ENCODE data around the gene HEBP2. TPM values are rescaled to one million over a fixed set of nuclear protein-coding genes. Genes with fewer than 3 reads are reported as not detected.
A peak's percentile ranks its signal among the peaks of the same experiment; 100 is the strongest.
"Not testable (repeated sequence)": the region's sequence is repeated elsewhere in the genome, so short reads cannot be mapped to it uniquely, and the experiment has no call there.

The HEBP2 gene
- total RNA-seq, 2 donors from 2014 or later: 90.0 to 95.3 TPM

GRCh38 chr6:138418118-138418742 is 14.2 kb downstream of the HEBP2 start:
- intact Hi-C loops (cut with DNase I, micrococcal nuclease): no loop called here
- DNase-seq (no peak), ATAC-seq (no peak)

GRCh38 chr6:138419766-138420165 is 15.7 kb downstream of the HEBP2 start:
- intact Hi-C loops (cut with DNase I, micrococcal nuclease): no loop called here
- DNase-seq (no peak), ATAC-seq (peak; percentile 41)

- DNase-seq (no peak), ATAC-seq (peak; percentile 2)
- intact Hi-C loops (cut with DNase I, micrococcal nuclease): no loop called here
These were observed 16.3 kb downstream of the HEBP2 start for GRCh38 chr6:138420356-138420755.

- intact Hi-C loops (cut with DNase I, micrococcal nuclease): no loop called here
- ATAC-seq: no peak
- DNase-seq: no peak
These were observed 17.1 kb downstream of the HEBP2 start for GRCh38 chr6:138421089-138421488.

- ATAC-seq: no peak
- DNase-seq: no peak
- intact Hi-C loops (cut with DNase I, micrococcal nuclease): no loop called here
These were observed 17.6 kb downstream of the HEBP2 start for GRCh38 chr6:138421608-138422007.

- ATAC-seq: no peak
- intact Hi-C loops (cut with DNase I, micrococcal nuclease): no loop called here
These were observed 18.8 kb downstream of the HEBP2 start for GRCh38 chr6:138422861-138423260.

GRCh38 chr6:138424004-138424904 is 20.2 kb downstream of the HEBP2 start:
- intact Hi-C loops (cut with DNase I, micrococcal nuclease): no loop called here
- DNase-seq (no peak), ATAC-seq (peak; percentile 10)

More at GRCh38 chr6:138422861-138423260, 18.8 kb downstream of the HEBP2 start:
- DNase-seq: no peak

GRCh38 chr6:138425256-138425655 is 21.2 kb downstream of the HEBP2 start:
- ATAC-seq: not testable (repeated sequence)
- intact Hi-C loops (cut with DNase I, micrococcal nuclease): loop anchor here in 1 of 2 donors (5.0 kb wide), 2 partner anchors 92 to 172 kb away; no protein-coding TSS in a partner anchor

GRCh38 chr6:138426500-138427123 is 22.6 kb downstream of the HEBP2 start:
- ATAC-seq: no peak
- intact Hi-C loops (cut with DNase I, micrococcal nuclease): loop anchor here in 1 of 2 donors (5.0 kb wide), 2 partner anchors 91 to 171 kb away; no protein-coding TSS in a partner anchor
- no peak for DNase-seq

More at GRCh38 chr6:138425256-138425655, 21.2 kb downstream of the HEBP2 start:
- DNase-seq: not testable (repeated sequence)

GRCh38 chr6:138427701-138428100 is 23.7 kb downstream of the HEBP2 start:
- intact Hi-C loops (cut with DNase I, micrococcal nuclease): loop anchor here in 1 of 2 donors (5.0 kb wide), 2 partner anchors 90 to 170 kb away; no protein-coding TSS in a partner anchor
- DNase-seq (no peak), ATAC-seq (no peak)

GRCh38 chr6:138428944-138429598 is 25.0 kb downstream of the HEBP2 start:
- intact Hi-C loops (cut with DNase I, micrococcal nuclease): loop anchor here in 1 of 2 donors (5.0 kb wide), 2 partner anchors 88 to 168 kb away; no protein-coding TSS in a partner anchor
- ATAC-seq (peak; percentile 55), DNase-seq (no peak)

GRCh38 chr6:138429761-138430160 is 25.7 kb downstream of the HEBP2 start:
- no peak for DNase-seq
- intact Hi-C loops (cut with DNase I, micrococcal nuclease): loop anchor here (5.0 to 10.0 kb wide), 3 partner anchors 85 to 168 kb away; no protein-coding TSS in a partner anchor
- ATAC-seq: no peak

GRCh38 chr6:138430361-138431145 is 26.5 kb downstream of the HEBP2 start:
- intact Hi-C loops (cut with DNase I, micrococcal nuclease): loop anchor here in 1 of 2 donors (10.0 kb wide), 1 partner anchor 84 kb away; no protein-coding TSS in a partner anchor
- DNase-seq (no peak), ATAC-seq (peak; percentile 3)

GRCh38 chr6:138431256-138432062 is 27.4 kb downstream of the HEBP2 start:
- intact Hi-C loops (cut with DNase I, micrococcal nuclease): loop anchor here in 1 of 2 donors (10.0 kb wide), 1 partner anchor 83 kb away; no protein-coding TSS in a partner anchor
- DNase-seq (no peak), ATAC-seq (peak; percentile 2)

- ATAC-seq: peak; percentile 7
- intact Hi-C loops (cut with DNase I, micrococcal nuclease): loop anchor here in 1 of 2 donors (10.0 kb wide), 1 partner anchor 83 kb away; no protein-coding TSS in a partner anchor
- no peak for DNase-seq
These were observed 28.0 kb downstream of the HEBP2 start for GRCh38 chr6:138432063-138432356.

- ATAC-seq (no peak), DNase-seq (no peak)
- intact Hi-C loops (cut with DNase I, micrococcal nuclease): loop anchor here in 1 of 2 donors (10.0 kb wide), 1 partner anchor 81 kb away; no protein-coding TSS in a partner anchor
These were observed 30.1 kb downstream of the HEBP2 start for GRCh38 chr6:138434096-138434495.

- intact Hi-C loops (cut with DNase I, micrococcal nuclease): loop anchor here in 1 of 2 donors (10.0 kb wide), 1 partner anchor 80 kb away; no protein-coding TSS in a partner anchor
- ATAC-seq (no peak), DNase-seq (no peak)
These were observed 30.9 kb downstream of the HEBP2 start for GRCh38 chr6:138434925-138435324.
